Islet of Langerhans (tissue), 1 donor: Measurements from ENCODE around the gene TP53RK.

Experiments
- FAIRE-seq: peaks from one replicate; lab custom pipeline; 2011; peaks lifted over from hg19 to GRCh38; lab: Jason Lieb, UNC

TP53RK gene

GRCh38 chr20:46638134-46638897 is 50.9 kb downstream of the TP53RK start:
- no peak for FAIRE-seq

- FAIRE-seq: no peak
Observed at GRCh38 chr20:46637427-46638133, 51.7 kb downstream of the TP53RK start.

- FAIRE-seq: no peak
Observed at GRCh38 chr20:46637020-46637419, 52.2 kb downstream of the TP53RK start.

- FAIRE-seq: no peak
Observed at GRCh38 chr20:46636514-46636913, 52.7 kb downstream of the TP53RK start.

GRCh38 chr20:46635514-46636136 is 53.6 kb downstream of the TP53RK start:
- FAIRE-seq: no peak

- FAIRE-seq: no peak
Observed at GRCh38 chr20:46634528-46634927, 54.7 kb downstream of the TP53RK start.
